Endothelial cell of umbilical vein (primary cell): ENCODE measurements around the gene CCDC85B. TPM values are rescaled to one million over a fixed set of nuclear protein-coding genes. Genes with fewer than 3 reads are reported as not detected.

Source experiments
- BruUV-seq: library from RNA; stranded (reverse); fragments of 400-500 nt; replicated peaks from 2 replicates; lab custom pipeline; 2021; lab: Mats Ljungman, UMichigan
- CTCF ChIA-PET: fragments of 300-600, 350-600 bp; sonication (Branson Sonifier 250); formaldehyde crosslinking; loops from one replicate; lab custom pipeline; 2021; ENCODE audit warnings: antibody characterized with exemption, inconsistent platforms; lab: Charles Lee
- POLR2A ChIA-PET: fragments of 300-600, 350-600 bp; sonication (Branson Sonifier 250); formaldehyde crosslinking; loops from one replicate; lab custom pipeline; 2021; ENCODE audit warnings: antibody characterized with exemption, inconsistent platforms; lab: Charles Lee
- DNase-seq: peaks from one replicate; pipeline ENCODE4 v3.0.0-alpha.2; 2011; ENCODE audit warnings: low read depth, low spot score
- FAIRE-seq: peaks from 2 replicates; lab custom pipeline; 2011; peaks lifted over from hg19 to GRCh38; lab: Jason Lieb, UNC
- H2AFZ ChIP-seq: 2 replicates; pipeline ENCODE4 v1.6.0; 2012; ENCODE audit warnings: low read depth, low read length, control low read depth, inconsistent platforms
- H3K27ac ChIP-seq: 2 replicates; pipeline ENCODE4 v1.5.1; 2011; ENCODE audit warnings: low read depth, mild to moderate bottlenecking, control low read depth, low read length, moderate library complexity; ENCODE audit not compliant: insufficient read depth
- H3K27me3 ChIP-seq, 2 experiments: 2 replicates each; pipeline versions ENCODE4 v1.6.0 to v1.6.1; 2011; ENCODE audit warnings: low read length in 2 of 2, mixed read lengths in 1 of 2; ENCODE audit not compliant: control insufficient read depth in 2 of 2, insufficient read depth in 2 of 2
- H3K36me3 ChIP-seq, 2 experiments: 2 replicates in 1 of 2; 3 replicates in 1 of 2; pipeline ENCODE4 v1.5.1; 2011; ENCODE audit warnings: low read length in 2 of 2, mild to moderate bottlenecking in 1 of 2, moderate library complexity in 1 of 2; ENCODE audit not compliant: control insufficient read depth in 2 of 2, insufficient read depth in 2 of 2; ENCODE audit errors: extremely low read depth in 1 of 2
- H3K4me1 ChIP-seq: 3 replicates; pipeline ENCODE4 v1.5.1; 2011; ENCODE audit warnings: mild to moderate bottlenecking, low read length; ENCODE audit not compliant: control insufficient read depth, insufficient read depth; ENCODE audit errors: extremely low read depth
- H3K4me2 ChIP-seq: 2 replicates; pipeline ENCODE4 v1.6.1; 2011; ENCODE audit warnings: low read length, control low read depth, mixed read lengths; ENCODE audit not compliant: insufficient read depth
- H3K4me3 ChIP-seq, 3 experiments: fragments of 200-600 bp in 1 of 3; sonication (generic), shearing (Covaris generic) in 1 of 3; replicated peaks in 1 of 3; 2 replicates each; pipeline ENCODE4 v1.5.1; 2011 to 2016; ENCODE audit warnings: control low read depth in 3 of 3, low read length in 3 of 3, mild to moderate bottlenecking in 2 of 3, inconsistent platforms in 1 of 3, low read depth in 1 of 3, moderate library complexity in 1 of 3; ENCODE audit not compliant: insufficient read depth in 1 of 3
- H3K79me2 ChIP-seq: 2 replicates; pipeline ENCODE4 v1.6.0; 2012; ENCODE audit warnings: low read length, inconsistent platforms; ENCODE audit not compliant: control insufficient read depth, insufficient read depth
- H3K9ac ChIP-seq: replicated peaks from 2 replicates; pipeline ENCODE3; 2011; ENCODE audit warnings: low read length, control low read depth; ENCODE audit not compliant: insufficient read depth; ENCODE audit errors: extremely low read depth
- H3K9me1 ChIP-seq: replicated peaks from 3 replicates; pipeline ENCODE4 v1.6.0; 2011; ENCODE audit warnings: mild to moderate bottlenecking, low read length; ENCODE audit not compliant: control insufficient read depth, insufficient read depth; ENCODE audit errors: extremely low read depth
- H3K9me3 ChIP-seq: replicated peaks from 2 replicates; pipeline ENCODE4 v1.5.1; 2012; ENCODE audit warnings: low read length, inconsistent platforms; ENCODE audit not compliant: control insufficient read depth, insufficient read depth
- H4K20me1 ChIP-seq: replicated peaks from 2 replicates; pipeline ENCODE3; 2011; ENCODE audit warnings: mild to moderate bottlenecking, low read length; ENCODE audit not compliant: control insufficient read depth, insufficient read depth; ENCODE audit errors: extremely low read depth
- CTCF ChIP-seq, 2 donors: IDR thresholded peaks; 1 replicate in 1 of 2; 2 replicates in 1 of 2; pipeline ENCODE4 v1.5.1; 2011; ENCODE audit warnings: low read length in 2 of 2, mild to moderate bottlenecking in 2 of 2, moderate library complexity in 2 of 2, control low read depth in 1 of 2, inconsistent platforms in 1 of 2, low read depth in 1 of 2; ENCODE audit not compliant: insufficient read depth in 1 of 2; ENCODE audit errors: extremely low read depth in 1 of 2
- EZH2 ChIP-seq: IDR thresholded peaks from 2 replicates; pipeline ENCODE4 v1.6.1; 2012; ENCODE audit warnings: borderline replicate concordance, low read depth, mild to moderate bottlenecking, moderate library complexity, low read length, inconsistent platforms; ENCODE audit not compliant: severe bottlenecking
- FOS ChIP-seq: IDR thresholded peaks from 2 replicates; pipeline ENCODE4 v1.6.1; 2011; ENCODE audit warnings: mild to moderate bottlenecking, low read length, moderate library complexity, borderline replicate concordance; ENCODE audit not compliant: insufficient read depth
- GATA2 ChIP-seq: IDR thresholded peaks from 2 replicates; pipeline ENCODE4 v1.7.0; 2011; ENCODE audit warnings: low read depth, mild to moderate bottlenecking, moderate library complexity, mixed read lengths, low read length; ENCODE audit not compliant: insufficient read length, insufficient read depth
- JUN ChIP-seq: IDR thresholded peaks from 2 replicates; pipeline ENCODE4 v1.6.1; 2011; ENCODE audit warnings: borderline replicate concordance, low read depth; ENCODE audit not compliant: insufficient read length, insufficient read depth
- MAX ChIP-seq: IDR thresholded peaks from 2 replicates; pipeline ENCODE4 v1.6.1; 2011; ENCODE audit not compliant: insufficient read depth, insufficient read length
- MYC ChIP-seq: IDR thresholded peaks from one replicate; pipeline ENCODE4 v1.6.1; 2011; ENCODE audit warnings: mild to moderate bottlenecking, low read depth, low read length
- POLR2A ChIP-seq: IDR thresholded peaks from 2 replicates; pipeline ENCODE4 v1.6.1; 2012; ENCODE audit warnings: low read depth, mild to moderate bottlenecking, control low read depth, low read length
- POLR2AphosphoS5 ChIP-seq: IDR thresholded peaks from 2 replicates; pipeline ENCODE4 v1.6.1; 2012; ENCODE audit warnings: low read depth, mild to moderate bottlenecking, control low read depth, low read length, moderate library complexity; ENCODE audit not compliant: insufficient read depth
- dilution Hi-C: fragments of 300-500 bp; cut with MboI; formaldehyde crosslinking; loops from one replicate; pipeline ENCODE4 v1.15.0; 2019; ENCODE audit warnings: low sequenced_read_pairs; ENCODE audit not compliant: extremely low pct_ligation_motif_present
- intact Hi-C: fragments of 100-400 bp; cut with micrococcal nuclease; formaldehyde crosslinking; loops from one replicate; pipeline ENCODE4 v1.10.0; 2022
- polyA plus RNA-seq, 4 experiments: library from polyadenylated mRNA; depleted of rRNA in 3 of 4; stranded (reverse) in 3 of 4; unstranded in 1 of 4; fragments of >200 nt; gene quantifications; 2 replicates each; pipeline versions ENCODE4 v1.2.1 to v1.2.3, GENCODE V29; 2011 to 2012; ENCODE audit warnings: missing spikeins in 1 of 4
- total RNA-seq: library from RNA; stranded (reverse); gene quantifications from 2 replicates; pipeline ENCODE4 v1.2.3, GENCODE V29; 2021

CCDC85B gene
- total and polyA plus RNA-seq, 2 donors (not counting 3 experiments of a cell fraction or from before 2014, with no cell fraction given): 105 to 107 TPM

GRCh38 chr11:65906602-65907001 lies 16.1 kb downstream of the CCDC85B start:
- no peak overlapping the region for H3K9ac ChIP-seq
- H4K20me1 ChIP-seq: no peaks in the 10 kb centered on the region
- TF ChIP-seq FOS (no peak), GATA2 (no peak), JUN (no peak), CTCF (IDR thresholded peaks at IDR 0.05; ENCODE audit: extremely low read depth in 1 of 2, insufficient read depth in 1 of 2, low read depth in 1 of 2, low read length in 2 of 2) (no peak), POLR2AphosphoS5 (no peak), MYC (no peak), POLR2A (no peak), MAX (no peak), EZH2 (no peak)
- H3K27ac ChIP-seq: no peak overlapping the region
- no peak overlapping the region for H3K4me3 ChIP-seq
- dilution Hi-C loops: no loop called here
- DNase-seq (no peak), FAIRE-seq (no peak)
- no peaks in the 10 kb centered on the region for H3K27me3 ChIP-seq
- H3K9me1 ChIP-seq: no peaks in the 10 kb centered on the region
- no TSS peak for BruUV-seq
- intact Hi-C loops: no loop called here
- H3K36me3 ChIP-seq: no peaks in the 10 kb centered on the region
- CTCF ChIA-PET: interaction anchor here (1.0 kb wide), 1 partner anchor 22 kb away, joined by 3 read pairs; no protein-coding TSS in a partner anchor
- H3K79me2 ChIP-seq: no peaks in the 10 kb centered on the region
- H3K9me3 ChIP-seq: no peaks in the 10 kb centered on the region
- H2AFZ ChIP-seq: no peak overlapping the region
- POLR2A ChIA-PET: interaction anchor here (1.1 kb wide), 1 partner anchor 17 kb away, joined by 3 read pairs; no protein-coding TSS in a partner anchor
- no peak overlapping the region for H3K4me2 ChIP-seq
- H3K4me1 ChIP-seq: peaks cover 15% of the 10 kb centered on the region
